ENCODE data around the gene PUS10.

GRCh38 chr2:61015976-61016375, 2.1 kb downstream of the PUS10 start:
- no peak for TF ChIP-seq CTCF (conservative IDR thresholded peaks at IDR 0.05; ENCODE audit: low read depth, low read length)
- TF ChIP-seq CEBPB (IDR thresholded peaks at IDR 0.05; ENCODE audit: low read depth, low read length), result no peak
- TF ChIP-seq POLR2A (IDR thresholded peaks at IDR 0.05; ENCODE audit: low read depth, low read length), result no peak
- no peak for TF ChIP-seq USF2 (IDR thresholded peaks at IDR 0.05; ENCODE audit: low read depth, low read length)
